Lung (tissue), 13 donors: ENCODE data around the gene GPN1. TPM values are rescaled to one million over a fixed set of nuclear protein-coding genes. Genes with fewer than 3 reads are reported as not detected.

Experiments used
- ATAC-seq: fragments of 200-7000 bp; cut with Tn5 transposase; one replicate; pipeline ENCODE4 v1.9.1; 2020; ENCODE audit warnings: moderate number of reproducible peaks; ENCODE audit not compliant: insufficient read depth, low FRiP score
- DNase-seq, 3 donors: peaks; one replicate each; pipeline ENCODE4 v3.0.0-alpha.2; 2013 to 2017
- H3K27ac ChIP-seq, 2 donors: one replicate each; pipeline ENCODE4 v1.5.1; 2013; ENCODE audit warnings: mild to moderate bottlenecking in 2 of 2, moderate library complexity in 2 of 2, control low read depth in 1 of 2, inconsistent platforms in 1 of 2, low read depth in 1 of 2, low read length in 1 of 2
- H3K27me3 ChIP-seq, 3 donors: one replicate each; pipeline ENCODE4 v1.5.1; 2013; ENCODE audit warnings: low read length in 2 of 3; ENCODE audit not compliant: control insufficient read depth in 3 of 3, insufficient read depth in 3 of 3
- H3K36me3 ChIP-seq, 4 donors: one replicate each; pipeline ENCODE4 v1.5.1; 2013; ENCODE audit warnings: low read length in 4 of 4, mild to moderate bottlenecking in 1 of 4, moderate library complexity in 1 of 4; ENCODE audit not compliant: control insufficient read depth in 4 of 4, insufficient read depth in 4 of 4
- H3K4me1 ChIP-seq, 5 donors: one replicate each; pipeline ENCODE4 v1.5.1; 2013; ENCODE audit warnings: low read length in 5 of 5, mild to moderate bottlenecking in 2 of 5, moderate library complexity in 1 of 5; ENCODE audit not compliant: control insufficient read depth in 5 of 5, insufficient read depth in 5 of 5
- H3K4me3 ChIP-seq: one replicate; pipeline ENCODE4 v1.5.1; 2013; ENCODE audit warnings: mild to moderate bottlenecking, control low read depth, moderate library complexity
- H3K9ac ChIP-seq, 2 donors: one replicate each; pipeline ENCODE4 v1.5.1; 2013; ENCODE audit warnings: low read length in 2 of 2, control low read depth in 1 of 2; ENCODE audit not compliant: insufficient read depth in 1 of 2
- H3K9me3 ChIP-seq, 4 donors: one replicate each; pipeline ENCODE4 v1.5.1; 2013; ENCODE audit warnings: low read length in 3 of 4, mild to moderate bottlenecking in 1 of 4, moderate library complexity in 1 of 4; ENCODE audit not compliant: control insufficient read depth in 4 of 4, insufficient read depth in 3 of 4
- CTCF ChIP-seq: IDR thresholded peaks from 2 replicates; pipeline ENCODE4 v1.5.1; 2012; ENCODE audit warnings: mild to moderate bottlenecking; ENCODE audit errors: control extremely low read depth, extremely low read depth
- WGBS, 2 donors: extraction: QIAGEN DNeasy Blood & Tissue Kit; methylation state at CpG; one replicate each; pipeline ENCODE4 v1.1.7; 2013; 5-methylcytosine and 5-hydroxymethylcytosine counted together
- polyA plus RNA-seq, 2 donors: library from polyadenylated mRNA; stranded (reverse); fragments of 200-250 nt; gene quantifications; one replicate each; pipeline ENCODE4 v1.2.1, GENCODE V29; 2013
- small RNA-seq: library from RNA; depleted of rRNA; stranded (forward); fragments of <200 nt; gene quantifications from one replicate; pipeline ENCODE3, GENCODE V24; 2014; ENCODE audit warnings: low replicate concordance
- total RNA-seq, 2 donors: library from RNA; depleted of rRNA in 1 of 2; stranded (reverse); fragments of >200 nt in 1 of 2; gene quantifications; one replicate each; pipeline ENCODE4 v1.2.1, GENCODE V29; 2014 to 2021
- donor health status: control.
- donor health status: control.
- donor health status: Bipolar disorder and iron deficiency.
- donor health status: healthy.
- donor health status: DM: yes; HTN: yes; CAD: no.

Gene GPN1
- total and polyA plus RNA-seq, 4 donors, result 16.4 to 30.7 (median 27.3) TPM

DNA sequence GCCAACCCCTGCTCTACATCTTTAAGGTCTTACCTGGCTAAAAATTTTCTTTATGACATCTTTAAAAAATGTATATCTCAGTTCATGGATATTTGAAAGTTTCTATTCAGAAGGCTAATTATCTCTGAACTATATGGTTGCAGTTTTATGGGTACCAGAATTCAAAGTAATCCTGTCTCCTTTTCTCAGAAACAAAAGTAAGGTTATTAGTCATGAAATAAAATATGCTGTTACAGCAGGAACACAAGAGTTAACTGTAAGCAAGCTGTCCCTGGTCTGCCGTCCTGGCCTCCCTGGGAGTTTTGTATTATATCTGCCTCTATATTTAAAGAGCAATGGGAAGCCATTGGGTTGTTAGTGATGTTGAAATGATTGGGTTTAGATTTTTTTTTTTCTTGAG, 68.8 kb downstream of the GPN1 start:
- WGBS, 2 donors, result 77 to 87% methylated on average over 1 of the region's 1 CpG

More for the DNA sequence above, 68.8 kb downstream of the GPN1 start:
- Histone ChIP-seq H3K9me3 (no peaks in the 10 kb centered on the region), H3K36me3 (peaks cover 4 to 23% (median 11%) of the 10 kb centered on the region in 4 donors), H3K27me3 (no peaks in the 10 kb centered on the region), H3K27ac (no peak overlapping the region), H3K9ac (no peak overlapping the region), H3K4me3 (no peak overlapping the region), H3K4me1 (peaks cover 0 to 6% (median 0%) of the 10 kb centered on the region in 5 donors)
- no peak for TF ChIP-seq CTCF
- ATAC-seq (no peak), DNase-seq (no peak)

Small RNAs within 50 kb of the gene (small RNA-seq; reads per million reads assigned to genes)
- gene RF00340, result not detected

Other genes with a start within 250 kb of the GPN1 start
- 10 to 100 TPM in 1 of 2 donors, 1 to 10 TPM in 1; 8.0 to 21.1 TPM for gene ZNF513, start 248.3 kb upstream of the GPN1 start, total RNA-seq
- 10 to 100 TPM; 21.6 to 22.2 TPM for gene ZNF513, start 248.3 kb upstream of the GPN1 start, polyA plus RNA-seq
- gene PPM1G, start 219.5 kb upstream of the GPN1 start, total RNA-seq, result 10 to 100 TPM; 45.9 to 66.0 TPM
- gene PPM1G, start 219.5 kb upstream of the GPN1 start, polyA plus RNA-seq, result 10 to 100 TPM; 57.5 to 76.2 TPM
- gene NRBP1, start 200.4 kb upstream of the GPN1 start, total RNA-seq, result 10 to 100 TPM; 80.3 to 93.6 TPM
- 10 to 100 TPM; 46.8 to 79.4 TPM for gene NRBP1, start 200.4 kb upstream of the GPN1 start, polyA plus RNA-seq
- gene KRTCAP3, start 186.7 kb upstream of the GPN1 start, total RNA-seq, result 10 to 100 TPM; 13.6 to 37.9 TPM
- 10 to 100 TPM; 37.4 to 50.2 TPM for gene KRTCAP3, start 186.7 kb upstream of the GPN1 start, polyA plus RNA-seq
- gene IFT172, start 139.3 kb upstream of the GPN1 start, total RNA-seq, result 10 to 100 TPM; 44.7 to 52.2 TPM
- 10 to 100 TPM; 17.8 to 26.6 TPM for gene IFT172, start 139.3 kb upstream of the GPN1 start, polyA plus RNA-seq
- 1 to 10 TPM; 3.8 to 6.9 TPM for gene FNDC4, start 133.8 kb upstream of the GPN1 start, total RNA-seq
- 1 to 10 TPM; 2.8 to 4.8 TPM for gene FNDC4, start 133.8 kb upstream of the GPN1 start, polyA plus RNA-seq
- under 1 TPM; 0.31 to 0.95 TPM for gene GCKR, start 132.2 kb upstream of the GPN1 start, total RNA-seq
- gene GCKR, start 132.2 kb upstream of the GPN1 start, polyA plus RNA-seq, result under 1 TPM; 0.28 to 0.73 TPM
- gene ZNF512, start 46.0 kb upstream of the GPN1 start, total RNA-seq, result 10 to 100 TPM; 25.0 to 64.9 TPM
- gene ZNF512, start 46.0 kb upstream of the GPN1 start, polyA plus RNA-seq, result 10 to 100 TPM; 10.5 to 12.2 TPM
- 10 to 100 TPM in 1 of 2 donors, 1 to 10 TPM in 1; 4.8 to 12.8 TPM for gene CCDC121, start within 50 bp of the GPN1 start, total RNA-seq
- 1 to 10 TPM; 1.8 to 2.2 TPM for gene CCDC121, start within 50 bp of the GPN1 start, polyA plus RNA-seq
- 10 to 100 TPM; 29.7 to 40.0 TPM for gene SUPT7L, start 34.6 kb downstream of the GPN1 start, total RNA-seq
- 10 to 100 TPM; 22.0 to 23.8 TPM for gene SUPT7L, start 34.6 kb downstream of the GPN1 start, polyA plus RNA-seq
- gene SLC4A1AP, start 34.8 kb downstream of the GPN1 start, total RNA-seq, result 10 to 100 TPM; 18.5 to 28.6 TPM
- 10 to 100 TPM; 14.0 to 17.2 TPM for gene SLC4A1AP, start 34.8 kb downstream of the GPN1 start, polyA plus RNA-seq
- 100 to 1,000 TPM in 1 of 2 donors, 10 to 100 TPM in 1; 59.9 to 174 TPM for gene MRPL33, start 142.7 kb downstream of the GPN1 start, total RNA-seq
- 100 to 1,000 TPM in 1 of 2 donors, 10 to 100 TPM in 1; 92.4 to 153 TPM for gene MRPL33, start 142.7 kb downstream of the GPN1 start, polyA plus RNA-seq